Measurements from ENCODE around the gene ERI3. TPM values are rescaled to one million over a fixed set of nuclear protein-coding genes. Genes with fewer than 3 reads are reported as not detected.

ERI3 gene
- total RNA-seq, 1 experiment from 2014 or later, result 74.2 TPM

DNA sequence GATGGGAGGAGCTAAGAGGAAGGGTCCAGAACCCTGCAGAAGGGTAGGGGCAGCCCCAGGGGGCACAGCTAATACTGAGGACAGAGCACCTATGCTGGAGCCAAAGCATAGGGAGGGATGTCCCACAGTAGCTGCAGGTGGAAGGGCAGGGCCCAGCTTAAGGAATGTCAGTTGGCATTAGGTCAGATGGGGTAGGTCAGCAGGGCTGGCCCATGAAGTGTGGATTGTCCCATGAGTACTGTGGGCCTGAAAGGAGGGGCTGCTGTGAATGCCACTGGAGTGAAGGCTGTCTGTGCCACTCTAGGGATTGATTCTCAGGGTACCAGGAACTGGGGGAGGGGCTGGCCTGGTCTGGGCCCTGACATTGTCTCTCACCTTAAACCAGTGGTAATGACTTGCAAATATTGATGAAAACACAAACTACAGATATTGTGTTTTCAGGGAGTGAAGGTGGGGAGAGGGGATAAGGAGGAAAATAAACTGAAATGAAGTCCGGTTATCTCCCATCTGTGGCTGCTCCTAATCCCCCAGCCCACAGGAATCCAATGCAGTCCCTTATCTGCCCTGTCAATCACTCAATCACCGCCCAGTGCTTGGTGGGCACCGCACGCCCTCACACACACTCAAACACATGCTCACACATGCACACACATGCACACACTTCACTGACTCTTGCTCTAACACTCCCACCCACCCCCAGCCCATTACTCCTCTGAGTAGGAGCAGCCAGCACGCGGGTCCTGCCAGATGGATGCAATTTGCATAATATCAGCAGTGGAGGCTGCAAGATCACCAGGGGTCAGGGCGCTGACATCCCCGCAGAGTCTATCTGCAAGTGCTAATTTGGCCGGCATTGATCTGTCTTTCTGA lies 114.0 kb downstream of the ERI3 start:
- no peaks in the 10 kb centered on the region for H3K9me3 ChIP-seq (ENCODE audit: control insufficient read depth in 1 of 2, insufficient read depth in 1 of 2, low read depth in 1 of 2, low read length in 2 of 2)
- H3K79me2 ChIP-seq (ENCODE audit: insufficient read depth, low read length), result no peaks in the 10 kb centered on the region
- no TSS peak for BruUV-seq (replicated peaks)
- H3K27me3 ChIP-seq (ENCODE audit: insufficient read depth, low read length), result no peaks in the 10 kb centered on the region
- no peak overlapping the region for H2AFZ ChIP-seq (ENCODE audit: low read depth, low read length, poor library complexity, severe bottlenecking)
- ChIA-PET POLR2A (no interaction called here), RAD21 (ENCODE audit: low non-redundant PET in 1 of 2, low total read pairs in 2 of 2, uncharacterized antibody in 2 of 2, unreplicated experiment in 2 of 2) (no interaction called here), CTCF (no interaction called here)
- H3K4me3 ChIP-seq (replicated peaks in 1 of 2; ENCODE audit: low read depth in 1 of 2, low read length in 2 of 2), result no peak overlapping the region
- H3K4me2 ChIP-seq (ENCODE audit: low read length), result no peak overlapping the region
- no peaks in the 10 kb centered on the region for H4K20me1 ChIP-seq (ENCODE audit: insufficient read depth)
- no peak for ATAC-seq
- H3K4me1 ChIP-seq (ENCODE audit: control insufficient read depth in 1 of 2, insufficient read depth in 2 of 2, low read length in 2 of 2), result peaks cover 19 to 22% of the 10 kb centered on the region in 2 experiments
- H3K9me2 ChIP-seq (ENCODE audit: insufficient read depth), result no peaks in the 10 kb centered on the region
- TF ChIP-seq YY1 (IDR thresholded peaks at IDR 0.05; ENCODE audit: extremely low read depth, insufficient replicate concordance, low read depth, low read length) (no peak), FOSL1 (IDR thresholded peaks at IDR 0.05; ENCODE audit: low read depth) (no peak), CBX3 (IDR thresholded peaks at IDR 0.05; ENCODE audit: low read depth) (no peak), SP1 (IDR thresholded peaks at IDR 0.05; ENCODE audit: low read depth) (no peak)
- H3K27ac ChIP-seq (ENCODE audit: low read depth, low read length), result no peak overlapping the region
- DNase-seq (ENCODE audit: low read depth, low spot score), result no peak
- H3K9ac ChIP-seq (ENCODE audit: low read length), result no peak overlapping the region
- H3K36me3 ChIP-seq (ENCODE audit: control insufficient read depth in 1 of 2, insufficient read depth in 2 of 2, low read length in 2 of 2), result 0 out of 4 replicates have a peak, but pooled peaks cover 0 to 5% of the 10 kb centered on the region in 2 experiments
- intact Hi-C loops (cut with micrococcal nuclease), result no loop called here

DNA sequence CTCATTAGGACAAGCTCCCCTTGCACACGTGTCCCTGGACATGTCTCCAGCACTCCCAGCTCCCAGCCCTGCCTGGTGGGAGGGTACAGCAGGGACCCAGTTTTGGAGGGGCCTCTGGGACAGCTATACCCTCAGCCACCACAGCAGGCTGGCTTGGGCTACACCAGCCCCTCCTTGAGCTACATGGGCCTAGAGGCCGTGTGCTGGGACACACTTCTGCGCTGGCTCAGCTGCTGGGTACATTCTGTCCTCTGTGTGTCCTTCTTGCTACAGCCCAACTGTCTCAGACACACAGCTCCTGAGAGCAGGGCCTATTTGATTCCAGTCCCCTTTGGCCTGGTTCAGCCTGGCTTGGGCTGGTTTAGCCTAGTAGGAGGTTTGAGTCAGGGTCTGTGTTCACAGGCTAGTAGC lies 115.1 kb downstream of the ERI3 start:
- no peaks in the 10 kb centered on the region for H4K20me1 ChIP-seq (ENCODE audit: insufficient read depth)
- H3K9me3 ChIP-seq (ENCODE audit: control insufficient read depth in 1 of 2, insufficient read depth in 1 of 2, low read depth in 1 of 2, low read length in 2 of 2), result no peaks in the 10 kb centered on the region
- H3K4me2 ChIP-seq (ENCODE audit: low read length), result no peak overlapping the region
- 0 out of 4 replicates have a peak, but pooled peaks cover 0 to 5% of the 10 kb centered on the region in 2 experiments for H3K36me3 ChIP-seq (ENCODE audit: control insufficient read depth in 1 of 2, insufficient read depth in 2 of 2, low read length in 2 of 2)
- POLR2A ChIA-PET, result no interaction called here
- H3K4me3 ChIP-seq (replicated peaks in 1 of 2; ENCODE audit: low read depth in 1 of 2, low read length in 2 of 2), result no peak overlapping the region
- no peak for DNase-seq (ENCODE audit: low read depth, low spot score)
- H3K4me1 ChIP-seq (ENCODE audit: control insufficient read depth in 1 of 2, insufficient read depth in 2 of 2, low read length in 2 of 2), result peaks cover 19 to 22% of the 10 kb centered on the region in 2 experiments
- no peak overlapping the region for H3K9ac ChIP-seq (ENCODE audit: low read length)
- RAD21 ChIA-PET (ENCODE audit: low non-redundant PET in 1 of 2, low total read pairs in 2 of 2, uncharacterized antibody in 2 of 2, unreplicated experiment in 2 of 2), result no interaction called here
- no peak for ATAC-seq
- CTCF ChIA-PET, result no interaction called here
- no peaks in the 10 kb centered on the region for H3K9me2 ChIP-seq (ENCODE audit: insufficient read depth)
- H3K79me2 ChIP-seq (ENCODE audit: insufficient read depth, low read length), result no peaks in the 10 kb centered on the region
- H3K27ac ChIP-seq (ENCODE audit: low read depth, low read length), result peak overlapping the region; percentile 36; the same call in 1 of the 2 replicates
- intact Hi-C loops (cut with micrococcal nuclease), result loop anchor here (5.0 kb wide), 1 partner anchor 148 kb away; no protein-coding TSS in a partner anchor
- no peaks in the 10 kb centered on the region for H3K27me3 ChIP-seq (ENCODE audit: insufficient read depth, low read length)
- no peak overlapping the region for H2AFZ ChIP-seq (ENCODE audit: low read depth, low read length, poor library complexity, severe bottlenecking)
- BruUV-seq (replicated peaks), result no TSS peak
- TF ChIP-seq, protein P1, sequence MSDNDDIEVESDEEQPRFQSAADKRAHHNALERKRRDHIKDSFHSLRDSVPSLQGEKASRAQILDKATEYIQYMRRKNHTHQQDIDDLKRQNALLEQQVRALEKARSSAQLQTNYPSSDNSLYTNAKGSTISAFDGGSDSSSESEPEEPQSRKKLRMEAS (IDR thresholded peaks at IDR 0.05), result no peak
- TF ChIP-seq ELF1 (IDR thresholded peaks at IDR 0.05; ENCODE audit: borderline replicate concordance, low read depth) (no peak), CBX3 (IDR thresholded peaks at IDR 0.05; ENCODE audit: low read depth) (no peak), EZH2 (IDR thresholded peaks at IDR 0.05) (no peak), POLR2A (IDR thresholded peaks at IDR 0.05; ENCODE audit: borderline replicate concordance, extremely low read depth, insufficient read depth, insufficient read length) (no peak), RAD21 (IDR thresholded peaks at IDR 0.05; ENCODE audit: low read depth) (no peak), TCF7L2 (IDR thresholded peaks at IDR 0.05; ENCODE audit: borderline replicate concordance, extremely low read depth, insufficient read depth, insufficient read length) (no peak), CEBPB (IDR thresholded peaks at IDR 0.05; ENCODE audit: low read depth) (no peak), EZH2phosphoT487 (IDR thresholded peaks at IDR 0.05; ENCODE audit: borderline replicate concordance) (no peak), FOSL1 (IDR thresholded peaks at IDR 0.05; ENCODE audit: low read depth) (no peak), SIN3A (IDR thresholded peaks at IDR 0.05; ENCODE audit: low read depth) (no peak), ZFX (IDR thresholded peaks at IDR 0.05) (no peak), JUND (IDR thresholded peaks at IDR 0.05) (no peak)
- TF ChIP-seq, protein P2, sequence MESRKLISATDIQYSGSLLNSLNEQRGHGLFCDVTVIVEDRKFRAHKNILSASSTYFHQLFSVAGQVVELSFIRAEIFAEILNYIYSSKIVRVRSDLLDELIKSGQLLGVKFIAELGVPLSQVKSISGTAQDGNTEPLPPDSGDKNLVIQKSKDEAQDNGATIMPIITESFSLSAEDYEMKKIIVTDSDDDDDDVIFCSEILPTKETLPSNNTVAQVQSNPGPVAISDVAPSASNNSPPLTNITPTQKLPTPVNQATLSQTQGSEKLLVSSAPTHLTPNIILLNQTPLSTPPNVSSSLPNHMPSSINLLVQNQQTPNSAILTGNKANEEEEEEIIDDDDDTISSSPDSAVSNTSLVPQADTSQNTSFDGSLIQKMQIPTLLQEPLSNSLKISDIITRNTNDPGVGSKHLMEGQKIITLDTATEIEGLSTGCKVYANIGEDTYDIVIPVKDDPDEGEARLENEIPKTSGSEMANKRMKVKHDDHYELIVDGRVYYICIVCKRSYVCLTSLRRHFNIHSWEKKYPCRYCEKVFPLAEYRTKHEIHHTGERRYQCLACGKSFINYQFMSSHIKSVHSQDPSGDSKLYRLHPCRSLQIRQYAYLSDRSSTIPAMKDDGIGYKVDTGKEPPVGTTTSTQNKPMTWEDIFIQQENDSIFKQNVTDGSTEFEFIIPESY (IDR thresholded peaks at IDR 0.05; ENCODE audit: extremely low read depth, insufficient replicate concordance, low read length), result no peak

All from HCT116 (cell line).